Testis (tissue), 2 donors: ENCODE measurements around the gene MEAF6.

ENCODE experiments used
- POLR2A ChIP-seq: fragments of 450-650 bp; IDR thresholded peaks from one replicate; pipeline ENCODE4 v1.6.1; 2017; ENCODE audit warnings: antibody characterized with exemption, mild to moderate bottlenecking, moderate library complexity
- TF ChIP-seq, protein P1 (sequence below), 3 experiments: fragments of 450-650 bp in 2 of 3; fragments of 200-600 bp in 1 of 3; sonication (generic) in 1 of 3; IDR thresholded peaks; one replicate each; pipeline ENCODE4 v1.5.1; 2016 to 2019; ENCODE audit warnings: antibody characterized with exemption in 3 of 3, mild to moderate bottlenecking in 2 of 3, moderate library complexity in 1 of 3

DNA sequence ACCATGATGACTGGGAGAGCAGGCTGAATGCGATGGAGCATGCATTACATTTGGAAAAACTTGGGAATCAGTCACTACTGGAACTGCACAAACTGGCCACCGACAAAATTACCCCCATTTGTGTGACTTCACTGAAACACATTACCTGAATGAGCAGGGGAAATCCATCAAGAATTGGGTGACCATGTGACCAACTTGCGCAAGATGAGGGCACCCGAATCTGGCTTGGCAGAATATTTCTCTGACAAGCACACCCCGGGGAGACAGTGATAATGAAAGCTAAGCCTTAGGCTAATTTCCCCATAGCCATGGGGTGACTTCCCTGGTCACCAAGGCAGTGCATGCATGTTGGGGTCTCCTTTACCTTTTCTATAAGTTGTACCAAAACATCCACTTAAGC lies 30.5 kb upstream of the MEAF6 start:
- TF ChIP-seq POLR2A, result no peak
- TF ChIP-seq, protein P1, sequence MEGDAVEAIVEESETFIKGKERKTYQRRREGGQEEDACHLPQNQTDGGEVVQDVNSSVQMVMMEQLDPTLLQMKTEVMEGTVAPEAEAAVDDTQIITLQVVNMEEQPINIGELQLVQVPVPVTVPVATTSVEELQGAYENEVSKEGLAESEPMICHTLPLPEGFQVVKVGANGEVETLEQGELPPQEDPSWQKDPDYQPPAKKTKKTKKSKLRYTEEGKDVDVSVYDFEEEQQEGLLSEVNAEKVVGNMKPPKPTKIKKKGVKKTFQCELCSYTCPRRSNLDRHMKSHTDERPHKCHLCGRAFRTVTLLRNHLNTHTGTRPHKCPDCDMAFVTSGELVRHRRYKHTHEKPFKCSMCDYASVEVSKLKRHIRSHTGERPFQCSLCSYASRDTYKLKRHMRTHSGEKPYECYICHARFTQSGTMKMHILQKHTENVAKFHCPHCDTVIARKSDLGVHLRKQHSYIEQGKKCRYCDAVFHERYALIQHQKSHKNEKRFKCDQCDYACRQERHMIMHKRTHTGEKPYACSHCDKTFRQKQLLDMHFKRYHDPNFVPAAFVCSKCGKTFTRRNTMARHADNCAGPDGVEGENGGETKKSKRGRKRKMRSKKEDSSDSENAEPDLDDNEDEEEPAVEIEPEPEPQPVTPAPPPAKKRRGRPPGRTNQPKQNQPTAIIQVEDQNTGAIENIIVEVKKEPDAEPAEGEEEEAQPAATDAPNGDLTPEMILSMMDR (IDR thresholded peaks at IDR 0.05), result no peak
